ENCODE measurements around the gene ATP6V0B. TPM values are rescaled to one million over a fixed set of nuclear protein-coding genes. Genes with fewer than 3 reads are reported as not detected.
A peak's percentile ranks its signal among the peaks of the same experiment; 100 is the strongest.

Gene ATP6V0B
- total and polyA plus RNA-seq, 2 donors (not counting 1 experiment from before 2014, with no cell fraction given), result 91.0 to 198 TPM

DNA sequence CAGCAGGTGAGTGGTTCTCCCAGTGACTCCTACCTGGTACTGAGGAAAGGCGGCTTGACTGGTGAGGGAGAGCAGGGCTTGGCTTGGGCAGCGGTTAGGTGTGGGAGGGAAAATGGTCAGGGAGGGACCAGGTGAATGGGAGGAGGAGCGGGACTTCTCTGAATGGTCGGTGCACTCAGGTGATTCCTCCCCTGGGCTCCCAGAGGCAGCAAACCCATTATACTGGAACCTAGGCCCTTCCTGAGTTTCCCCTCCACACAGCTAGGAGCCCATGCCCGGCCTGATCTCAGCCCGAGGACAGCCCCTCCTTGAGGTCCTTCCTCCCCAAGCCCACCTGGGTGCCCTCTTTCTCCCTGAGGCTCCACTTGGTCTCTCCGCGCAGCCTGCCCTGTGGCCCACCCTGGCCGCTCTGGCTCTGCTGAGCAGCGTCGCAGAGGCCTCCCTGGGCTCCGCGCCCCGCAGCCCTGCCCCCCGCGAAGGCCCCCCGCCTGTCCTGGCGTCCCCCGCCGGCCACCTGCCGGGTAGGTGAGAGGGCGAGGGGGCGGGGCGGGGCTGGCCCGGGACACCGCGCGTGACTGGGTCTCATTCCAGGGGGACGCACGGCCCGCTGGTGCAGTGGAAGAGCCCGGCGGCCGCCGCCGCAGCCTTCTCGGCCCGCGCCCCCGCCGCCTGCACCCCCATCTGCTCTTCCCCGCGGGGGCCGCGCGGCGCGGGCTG is 38.9 kb upstream of the ATP6V0B start:
- Histone ChIP-seq H3K27me3 (replicated peaks in 1 of 4; ENCODE audit: control extremely low read depth in 1 of 4, control insufficient read depth in 3 of 4, insufficient read depth in 4 of 4, low read length in 3 of 4) (peaks cover 0 to 44% (median 26%) of the 10 kb centered on the region in 4 experiments), H3K4me1 (ENCODE audit: control insufficient read depth in 2 of 2, insufficient read depth in 2 of 2, low read length in 2 of 2) (peaks cover 29 to 30% of the 10 kb centered on the region in 2 donors), H4K20me1 (ENCODE audit: control insufficient read depth, insufficient read depth, low read length, poor library complexity, severe bottlenecking) (no peaks in the 10 kb centered on the region), H3K27ac (ENCODE audit: low read length in 2 of 2) (no peak overlapping the region), H3K9ac (ENCODE audit: low read length) (peak overlapping the region; percentile 35), H3K4me2 (replicated peaks; ENCODE audit: low read depth, low read length, poor library complexity, severe bottlenecking) (peak overlapping the region; percentile 74), H2AFZ (ENCODE audit: insufficient read depth, low read depth, low read length, poor library complexity, severe bottlenecking) (peak overlapping the region; percentile 33), H3K36me3 (replicated peaks in 1 of 2; ENCODE audit: control extremely low read depth in 1 of 2, control insufficient read depth in 1 of 2, extremely low read depth in 1 of 2, insufficient read depth in 2 of 2, low read length in 1 of 2) (no peaks in the 10 kb centered on the region), H3K4me3 (ENCODE audit: control extremely low read depth in 1 of 5, extremely low read depth in 1 of 5, insufficient read depth in 1 of 5, low read depth in 2 of 5, low read length in 4 of 5) (peak overlapping the region in 2 of 5 experiments; percentile 15 to 24), H3K79me2 (ENCODE audit: control insufficient read depth, insufficient read depth, low read length) (no peaks in the 10 kb centered on the region), H3K9me3 (ENCODE audit: control extremely low read depth in 1 of 3, control insufficient read depth in 2 of 3, insufficient read depth in 1 of 3, low read length in 2 of 3) (peaks cover 0 to 14% (median 0%) of the 10 kb centered on the region in 3 donors)
- ChIA-PET CTCF (interaction anchor here (0.8 to 10.3 kb wide), 15 partner anchors 9 to 711 kb away, joined by 3 to 118 read pairs (median 6); partner anchors contain the start of genes IPO13 and PTPRF), POLR2A (no interaction called here)
- Mint-ChIP-seq H3K27ac (no peak overlapping the region), H3K9me3 (ENCODE audit: insufficient read depth) (no peaks in the 10 kb centered on the region), H3K4me3 (peak overlapping the region; percentile 63), H3K27me3 (peaks cover 26% of the 10 kb centered on the region), H3K4me1 (peaks cover 21% of the 10 kb centered on the region)
- TF ChIP-seq, protein P1, sequence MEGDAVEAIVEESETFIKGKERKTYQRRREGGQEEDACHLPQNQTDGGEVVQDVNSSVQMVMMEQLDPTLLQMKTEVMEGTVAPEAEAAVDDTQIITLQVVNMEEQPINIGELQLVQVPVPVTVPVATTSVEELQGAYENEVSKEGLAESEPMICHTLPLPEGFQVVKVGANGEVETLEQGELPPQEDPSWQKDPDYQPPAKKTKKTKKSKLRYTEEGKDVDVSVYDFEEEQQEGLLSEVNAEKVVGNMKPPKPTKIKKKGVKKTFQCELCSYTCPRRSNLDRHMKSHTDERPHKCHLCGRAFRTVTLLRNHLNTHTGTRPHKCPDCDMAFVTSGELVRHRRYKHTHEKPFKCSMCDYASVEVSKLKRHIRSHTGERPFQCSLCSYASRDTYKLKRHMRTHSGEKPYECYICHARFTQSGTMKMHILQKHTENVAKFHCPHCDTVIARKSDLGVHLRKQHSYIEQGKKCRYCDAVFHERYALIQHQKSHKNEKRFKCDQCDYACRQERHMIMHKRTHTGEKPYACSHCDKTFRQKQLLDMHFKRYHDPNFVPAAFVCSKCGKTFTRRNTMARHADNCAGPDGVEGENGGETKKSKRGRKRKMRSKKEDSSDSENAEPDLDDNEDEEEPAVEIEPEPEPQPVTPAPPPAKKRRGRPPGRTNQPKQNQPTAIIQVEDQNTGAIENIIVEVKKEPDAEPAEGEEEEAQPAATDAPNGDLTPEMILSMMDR (IDR thresholded peaks at IDR 0.05), result no peak
- TF ChIP-seq EZH2 (IDR thresholded peaks at IDR 0.05; ENCODE audit: borderline replicate concordance, insufficient read depth, low read depth, low read length, poor library complexity, severe bottlenecking), result no peak
- no peak for ATAC-seq (ENCODE audit: low read depth)
- intact Hi-C loops (cut with micrococcal nuclease), result no loop called here
- 10% methylated on average over 46 of the region's 48 CpGs for WGBS (ENCODE audit: insufficient coverage)
- DNase-seq, result no peak

All from B cell (primary cell).